Left ventricle myocardium superior (tissue), 1 donor: ENCODE measurements around the gene PDHA1. TPM values are rescaled to one million over a fixed set of nuclear protein-coding genes. Genes with fewer than 3 reads are reported as not detected.

Source experiments
- ATAC-seq: fragments of 200-7000 bp; cut with Tn5 transposase; one replicate; pipeline ENCODE4 v1.9.1; 2020; ENCODE audit warnings: mild to moderate bottlenecking, moderate library complexity
- DNase-seq: peaks from one replicate; pipeline ENCODE4 v3.0.0-alpha.2; 2020
- intact Hi-C: fragments of 100-400 bp; cut with micrococcal nuclease; formaldehyde crosslinking; loops from one replicate; pipeline ENCODE4 v1.11.0; 2022
- long read RNA-seq: library from polyadenylated mRNA; unstranded; transcript quantifications from one replicate; pipeline ENCODE4 v2.0.0, GENCODE V29; 2021
- total RNA-seq: library from RNA; stranded (reverse); fragmentation: NEBNext Ultra II Directional; extraction: Animal tissue kit (Norgen Biotek cat#: 25700); gene quantifications from one replicate; pipeline ENCODE4 v1.2.1, GENCODE V29; 2021
- donor health status: DM: no; HTN: yes; CAD: no; lungs with severe emphysema.

Gene PDHA1
- 1,321 TPM for total RNA-seq
- long read RNA-seq, transcript PDHA1-206 (11 exons, 3,310 nt): major isoform, 1,448 of 1,860 reads
- long read RNA-seq, transcript PDHA1-208 (3 exons, 791 nt): minor isoform, 8 of 1,860 reads
- long read RNA-seq, transcript PDHA1-204 (12 exons, 3,484 nt): minor isoform, 71 of 1,860 reads
- long read RNA-seq, transcript PDHA1-213 (11 exons, 3,391 nt): minor isoform, 14 of 1,860 reads
- long read RNA-seq, partial matches to known transcripts: 245 of 1,860 reads
- long read RNA-seq, other reads (novel, unspliced or antisense): 65 of 1,860 reads

- ATAC-seq (peak; percentile 98), DNase-seq (peak; percentile 97)
- intact Hi-C loops: no loop called here
These were observed at the start of gene PDHA1 for GRCh38 chrX:19343535-19344408. Gene PDHA1, plus strand, starts transcription at chrX:19343927. Its CDS starts 111 bp downstream, at chrX:19344038.

- ATAC-seq (no peak), DNase-seq (peak; percentile 21)
- intact Hi-C loops: no loop called here
These were observed 40.4 kb upstream of the PDHA1 start for GRCh38 chrX:19303256-19303880.

GRCh38 chrX:19326567-19326966 is 17.2 kb upstream of the PDHA1 start:
- ATAC-seq: no peak
- DNase-seq: no peak
- intact Hi-C loops: no loop called here

GRCh38 chrX:19331831-19332230 is 11.9 kb upstream of the PDHA1 start:
- no peak for DNase-seq
- no peak for ATAC-seq
- intact Hi-C loops: loop anchor here (10.0 kb wide), 1 partner anchor 937 kb away; no protein-coding TSS in a partner anchor

GRCh38 chrX:19332983-19333382 is 10.7 kb upstream of the PDHA1 start:
- ATAC-seq: peak; percentile 85
- DNase-seq: peak; percentile 66
- intact Hi-C loops: loop anchor here (10.0 kb wide), 1 partner anchor 938 kb away; no protein-coding TSS in a partner anchor

- no peak for ATAC-seq
- intact Hi-C loops: loop anchor here (10.0 kb wide), 1 partner anchor 940 kb away; no protein-coding TSS in a partner anchor
- DNase-seq: no peak
These were observed 8.6 kb upstream of the PDHA1 start for GRCh38 chrX:19334945-19335626.

- ATAC-seq (no peak), DNase-seq (no peak)
- intact Hi-C loops: no loop called here
These were observed 1.3 kb upstream of the PDHA1 start for GRCh38 chrX:19342331-19342906.

- intact Hi-C loops: no loop called here
- no peak for ATAC-seq
- no peak for DNase-seq
These were observed 617 bp upstream of the PDHA1 start for GRCh38 chrX:19343085-19343534.

- intact Hi-C loops: no loop called here
- DNase-seq: no peak
- ATAC-seq: no peak
These were observed 934 bp downstream of the PDHA1 start for GRCh38 chrX:19344661-19345060.

GRCh38 chrX:19347916-19348315 is 4.2 kb downstream of the PDHA1 start:
- intact Hi-C loops: no loop called here
- ATAC-seq: no peak

GRCh38 chrX:19349264-19349663 is 5.5 kb downstream of the PDHA1 start:
- DNase-seq (no peak), ATAC-seq (no peak)
- intact Hi-C loops: no loop called here

More at GRCh38 chrX:19347916-19348315, 4.2 kb downstream of the PDHA1 start:
- no peak for DNase-seq

GRCh38 chrX:19350941-19351384 is 7.2 kb downstream of the PDHA1 start:
- intact Hi-C loops: no loop called here
- DNase-seq: no peak
- no peak for ATAC-seq

GRCh38 chrX:19354625-19355024 is 10.9 kb downstream of the PDHA1 start:
- intact Hi-C loops: no loop called here
- DNase-seq (no peak), ATAC-seq (peak; percentile 22)

- intact Hi-C loops: no loop called here
- DNase-seq: no peak
- ATAC-seq: no peak
These were observed 14.8 kb downstream of the PDHA1 start for GRCh38 chrX:19358521-19358920.

GRCh38 chrX:19360903-19361302 is 17.2 kb downstream of the PDHA1 start:
- peak; percentile 83 for ATAC-seq

GRCh38 chrX:19361701-19362100 is 18.0 kb downstream of the PDHA1 start:
- DNase-seq (no peak), ATAC-seq (no peak)
- intact Hi-C loops: no loop called here

More at GRCh38 chrX:19360903-19361302, 17.2 kb downstream of the PDHA1 start:
- DNase-seq: peak; percentile 31
- intact Hi-C loops: no loop called here

GRCh38 chrX:19368576-19368975 is 24.8 kb downstream of the PDHA1 start:
- DNase-seq (no peak), ATAC-seq (no peak)
- intact Hi-C loops: no loop called here

GRCh38 chrX:19370061-19370460 is 26.3 kb downstream of the PDHA1 start:
- DNase-seq (no peak), ATAC-seq (no peak)
- intact Hi-C loops: no loop called here

- peak; percentile 88 for ATAC-seq
- peak; percentile 69 for DNase-seq
- intact Hi-C loops: no loop called here
These were observed 28.4 kb downstream of the PDHA1 start for GRCh38 chrX:19372170-19372546.
